Astrocyte of the spinal cord (primary cell): ENCODE data around the gene NISCH.

Experiments
- DNase-seq: peaks from one replicate; pipeline ENCODE4 v3.0.0; 2011; ENCODE audit warnings: low read depth, low spot score
- H3K4me3 ChIP-seq: 2 replicates; pipeline ENCODE4 v1.5.1; 2011; ENCODE audit warnings: low read depth, mild to moderate bottlenecking, low read length, moderate library complexity
- CTCF ChIP-seq: IDR thresholded peaks from 2 replicates; pipeline ENCODE4 v1.5.1; 2012; ENCODE audit warnings: low read depth, mild to moderate bottlenecking, low read length, inconsistent platforms
- in situ Hi-C: cut with HindIII; loops from 2 replicates; pipeline ENCODE4 v1.10.0; 2017; ENCODE audit warnings: low sequenced_read_pairs

Gene NISCH

GRCh38 chr3:52438579-52439425, 16.6 kb upstream of the NISCH start:
- in situ Hi-C loops, result no loop called here
- TF ChIP-seq CTCF, result no peak
- no peak for DNase-seq
- H3K4me3 ChIP-seq, result no peak overlapping the region

- in situ Hi-C loops, result no loop called here
- no peak for TF ChIP-seq CTCF
- no peak overlapping the region for H3K4me3 ChIP-seq
- DNase-seq, result no peak
Measured at GRCh38 chr3:52439426-52440248, 15.8 kb upstream of the NISCH start.

- in situ Hi-C loops, result no loop called here
- no peak for DNase-seq
- no peak for TF ChIP-seq CTCF
- H3K4me3 ChIP-seq, result no peak overlapping the region
Measured at GRCh38 chr3:52440249-52440551, 15.2 kb upstream of the NISCH start.

- DNase-seq, result no peak
- in situ Hi-C loops, result no loop called here
- no peak overlapping the region for H3K4me3 ChIP-seq
- no peak for TF ChIP-seq CTCF
Measured at GRCh38 chr3:52440671-52441070, 14.7 kb upstream of the NISCH start.

GRCh38 chr3:52441091-52441771, 14.2 kb upstream of the NISCH start:
- DNase-seq, result no peak
- no peak overlapping the region for H3K4me3 ChIP-seq
- in situ Hi-C loops, result no loop called here
- TF ChIP-seq CTCF, result no peak

GRCh38 chr3:52441772-52442332, 13.6 kb upstream of the NISCH start:
- DNase-seq, result no peak
- no peak for TF ChIP-seq CTCF
- no peak overlapping the region for H3K4me3 ChIP-seq
- in situ Hi-C loops, result no loop called here
